HG02870 (cell line): ENCODE measurements around the gene KDF1.
A peak's percentile ranks its signal among the peaks of the same experiment; 100 is the strongest.
"Not testable (repeated sequence)": the region's sequence is repeated elsewhere in the genome, so short reads cannot be mapped to it uniquely, and the experiment has no call there.

Source experiments
- ATAC-seq: cut with Tn5 transposase; IDR thresholded peaks from one replicate; pipeline ENCODE4 v1.9.1; 2021; ENCODE audit warnings: mild to moderate bottlenecking, moderate library complexity; ENCODE audit not compliant: unreplicated experiment

The KDF1 gene

DNA sequence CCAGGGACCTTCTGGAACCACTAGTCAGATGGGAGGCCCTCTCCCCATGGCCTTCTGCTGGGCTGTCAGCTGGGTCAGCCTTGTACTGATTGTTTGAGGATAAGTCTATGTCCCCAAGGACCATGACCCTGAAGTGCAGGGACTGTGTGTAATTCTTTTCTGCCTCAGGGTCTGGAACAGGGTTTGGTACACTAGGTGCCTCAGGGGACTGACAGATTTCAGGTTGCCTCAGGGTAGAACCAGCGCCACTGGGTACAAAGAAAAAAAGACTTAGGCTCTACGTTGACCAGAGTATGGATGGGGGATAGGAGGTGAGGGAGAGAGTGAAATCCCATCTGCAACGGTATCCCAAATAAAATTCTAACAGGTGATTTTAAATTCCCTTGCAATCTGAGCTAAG is 3.0 kb downstream of the KDF1 start:
- ATAC-seq: no peak

DNA sequence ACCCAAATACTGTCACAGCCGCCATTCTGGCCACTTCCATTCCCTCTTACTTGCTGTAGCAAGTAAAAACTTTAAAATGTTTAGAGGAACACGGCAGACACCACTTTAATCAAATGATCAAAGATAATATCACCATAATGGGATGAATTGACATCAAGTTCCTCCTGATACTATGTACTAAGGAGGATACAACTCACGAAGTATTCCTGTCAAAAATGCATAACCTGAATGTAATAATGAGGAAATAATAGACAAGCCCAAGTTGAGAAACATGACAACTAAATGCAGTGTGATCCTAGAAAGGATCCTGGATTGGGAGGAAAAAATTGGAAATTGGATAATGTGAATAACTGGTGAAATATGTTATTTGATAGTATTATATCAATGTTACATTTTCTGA is 3.9 kb downstream of the KDF1 start:
- ATAC-seq: no peak

DNA sequence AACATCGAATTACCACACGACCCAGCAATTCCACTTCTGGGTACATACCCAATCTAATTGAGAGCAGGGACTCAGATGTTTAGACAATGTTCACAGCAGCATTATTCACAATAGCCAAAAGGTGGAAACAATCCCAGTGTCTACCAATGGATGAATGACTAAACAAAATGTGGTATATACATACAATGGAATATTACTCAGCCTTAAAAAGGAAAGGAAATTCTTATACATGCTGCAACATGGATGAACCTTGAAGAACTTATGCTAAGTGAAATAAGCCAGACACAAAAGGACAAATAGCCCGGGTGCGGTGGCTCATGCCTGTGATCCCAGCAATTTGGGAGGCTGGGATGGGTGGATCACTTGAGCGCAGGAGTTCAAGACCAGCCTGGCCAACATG is 6.9 kb downstream of the KDF1 start:
- ATAC-seq: no peak

DNA sequence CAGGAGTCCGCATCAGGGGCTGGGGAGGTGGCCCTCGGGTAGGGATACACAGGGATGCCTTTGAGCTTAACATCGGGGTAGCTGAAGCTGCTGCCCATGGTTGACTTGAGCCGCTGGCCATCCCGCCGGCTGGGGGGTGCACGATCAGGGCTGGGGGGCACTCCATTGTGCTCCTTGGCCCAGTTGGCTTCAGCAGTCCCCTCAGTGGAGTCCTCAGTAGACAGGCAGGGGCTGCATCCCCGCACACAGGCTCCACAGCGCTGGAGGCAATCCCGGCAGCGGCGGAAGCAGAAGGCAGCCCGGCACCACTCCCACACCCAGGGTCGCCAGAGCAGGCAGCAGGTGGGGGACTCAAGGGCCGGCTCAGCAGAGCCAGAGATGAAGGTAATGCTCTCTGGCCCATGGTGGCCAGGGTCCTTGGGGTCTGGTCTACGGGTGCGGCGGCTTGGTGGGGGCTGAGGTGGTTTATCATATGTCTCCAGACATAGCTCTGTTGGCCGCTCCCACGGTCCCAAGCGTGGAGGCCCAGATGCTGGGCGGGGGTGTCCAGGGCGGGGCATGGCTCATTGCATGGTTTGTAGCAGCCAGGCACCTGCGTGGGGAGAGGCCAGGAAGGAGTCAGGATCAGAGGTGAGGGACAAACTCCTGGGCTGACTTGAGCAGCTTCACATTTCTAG is 8.3 kb downstream of the KDF1 start:
- ATAC-seq: no peak

DNA sequence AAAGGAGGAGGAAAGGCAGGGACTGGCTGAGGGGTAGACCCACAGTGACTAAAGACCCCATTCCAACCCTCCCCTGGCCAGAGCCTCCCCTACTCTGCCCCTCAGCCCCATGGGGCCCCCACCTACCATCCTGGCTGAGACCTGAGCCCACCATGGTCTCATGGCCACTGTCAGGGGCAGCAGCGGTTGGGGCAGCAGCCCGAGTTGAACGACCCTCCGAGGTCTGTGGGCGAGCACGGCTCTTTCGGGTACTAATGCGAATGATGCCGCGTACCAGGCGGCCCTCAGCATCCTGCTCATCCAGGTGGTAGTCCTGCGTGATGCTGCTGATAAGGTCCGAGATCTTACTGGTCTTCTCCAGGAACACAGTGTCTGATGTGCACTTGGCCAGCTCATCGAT is 9.1 kb downstream of the KDF1 start:
- ATAC-seq: no peak

DNA sequence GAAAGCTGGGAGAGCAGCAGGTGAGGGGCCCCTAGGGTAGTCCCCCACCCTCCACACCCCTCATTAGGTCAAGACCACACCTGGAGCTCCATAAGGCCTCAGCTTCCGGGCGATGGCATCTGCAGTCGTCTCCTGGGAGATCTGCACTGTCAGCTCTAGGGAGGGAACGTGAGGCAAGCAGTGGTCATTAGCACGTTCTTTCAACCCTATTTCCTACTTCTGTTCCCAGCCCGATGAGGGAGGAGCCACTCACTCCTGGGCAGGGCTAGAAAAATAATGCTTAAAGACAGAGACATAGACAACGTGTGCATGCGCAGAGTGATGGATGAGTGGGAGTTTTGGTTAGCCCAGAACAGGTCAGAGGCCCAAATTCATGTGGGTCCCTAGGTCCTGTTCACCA is 9.7 kb downstream of the KDF1 start:
- ATAC-seq: no peak

DNA sequence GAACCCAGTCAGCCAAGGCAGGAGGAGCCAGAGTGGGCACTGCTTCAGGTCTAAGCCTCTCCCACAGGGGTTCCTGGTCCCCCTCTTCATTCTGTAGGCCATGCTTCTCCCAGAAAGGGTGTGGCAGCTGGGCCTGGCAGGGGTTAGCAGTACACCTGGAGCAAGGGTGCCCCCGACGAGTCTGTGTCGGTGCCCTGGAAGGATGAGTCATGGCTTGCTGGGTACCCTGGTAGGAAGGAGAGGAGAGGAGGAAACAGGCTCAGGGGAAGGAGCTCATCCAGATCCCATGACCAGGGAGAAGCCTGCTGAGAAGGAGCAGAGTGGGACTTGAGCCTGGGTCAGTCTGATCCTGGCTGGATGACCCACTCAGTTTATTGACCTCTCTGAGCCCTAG is 10.3 kb downstream of the KDF1 start:
- ATAC-seq: no peak

DNA sequence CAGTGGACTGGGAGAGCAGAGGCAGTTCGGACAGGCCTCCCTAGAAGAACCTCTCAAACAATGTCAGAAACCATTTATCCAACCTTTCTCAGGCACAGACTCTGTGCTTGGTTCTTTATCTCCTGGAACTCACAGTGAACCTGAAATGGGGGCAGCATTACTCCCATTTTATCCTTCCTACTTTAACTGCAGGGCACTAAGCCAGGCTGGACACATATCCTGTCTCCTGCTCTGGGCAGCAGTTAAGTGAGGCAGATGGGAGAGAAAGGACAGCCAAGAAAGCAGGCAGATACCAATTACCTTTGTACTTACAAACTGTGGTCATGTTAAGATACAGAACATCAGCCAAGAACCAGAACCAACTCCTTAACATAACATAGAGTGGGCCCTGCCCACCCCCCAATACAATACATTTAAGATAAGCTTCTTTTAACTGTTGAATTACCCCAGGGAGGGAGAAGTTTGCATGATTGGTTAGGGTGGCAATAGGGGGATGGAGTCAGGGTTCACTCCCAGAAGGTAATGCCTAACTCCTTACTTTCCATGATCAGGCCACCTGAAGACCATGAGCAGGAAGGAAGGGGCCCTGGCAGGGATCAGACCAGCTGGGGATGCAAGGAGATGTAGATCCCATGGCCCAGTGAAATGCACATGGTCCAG is 10.9 kb downstream of the KDF1 start:
- no peak for ATAC-seq

DNA sequence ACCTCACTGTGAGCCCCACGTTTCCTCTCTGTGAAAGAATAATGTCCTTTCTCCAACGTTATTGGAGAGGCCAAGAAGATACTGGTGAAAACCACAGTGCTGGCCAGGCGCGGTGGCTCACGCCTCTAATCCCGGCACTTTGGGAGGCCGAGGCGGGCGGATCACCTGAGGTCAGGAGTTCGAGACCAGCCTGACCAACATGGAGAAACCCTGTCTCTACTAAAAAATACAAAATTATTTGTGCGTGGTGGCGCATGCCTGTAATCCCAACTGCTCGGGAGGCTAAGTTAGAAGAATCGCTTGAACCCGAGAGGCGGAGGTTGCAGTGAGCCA is 11.6 kb downstream of the KDF1 start:
- not testable (repeated sequence) for ATAC-seq

DNA sequence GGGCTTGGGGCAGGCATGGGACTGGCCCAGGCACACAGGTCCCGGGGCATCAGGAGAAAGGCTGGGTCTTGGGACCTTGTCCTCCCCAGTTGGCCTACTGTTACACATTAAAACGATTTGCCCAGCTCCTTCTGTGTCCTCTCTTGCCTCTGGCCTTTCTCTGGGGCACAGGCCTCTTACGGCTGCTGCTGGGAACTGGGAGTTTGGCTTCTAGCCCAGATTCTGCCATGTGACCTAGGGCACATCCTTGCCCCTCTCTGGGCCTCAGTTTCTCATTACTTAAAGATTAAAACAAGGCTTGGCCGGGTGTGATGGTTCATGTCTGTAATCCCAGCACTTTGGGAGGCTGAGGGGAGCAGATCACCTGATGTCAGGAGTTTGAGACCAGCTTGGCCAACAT is 14.0 kb downstream of the KDF1 start:
- ATAC-seq: no peak

DNA sequence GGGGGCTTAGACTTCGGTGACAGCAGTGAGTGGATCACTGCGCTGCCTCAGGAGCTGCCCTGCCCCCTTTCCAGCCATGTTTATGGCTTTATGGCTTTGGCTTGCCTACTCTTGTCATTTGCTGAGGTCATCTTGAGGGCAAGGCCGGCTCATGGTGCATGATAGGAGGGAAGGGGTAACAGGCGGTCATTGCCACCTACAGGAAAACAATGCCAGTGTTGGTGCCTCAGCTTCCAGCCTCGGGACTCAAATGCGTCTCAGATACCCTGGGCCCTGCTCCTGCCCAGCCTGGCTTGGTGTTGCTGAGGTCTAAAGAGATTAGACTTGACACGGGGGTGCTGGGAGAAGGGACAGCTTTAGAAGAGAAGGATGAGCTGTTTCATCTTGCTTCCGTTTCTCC is 14.5 kb downstream of the KDF1 start:
- no peak for ATAC-seq

DNA sequence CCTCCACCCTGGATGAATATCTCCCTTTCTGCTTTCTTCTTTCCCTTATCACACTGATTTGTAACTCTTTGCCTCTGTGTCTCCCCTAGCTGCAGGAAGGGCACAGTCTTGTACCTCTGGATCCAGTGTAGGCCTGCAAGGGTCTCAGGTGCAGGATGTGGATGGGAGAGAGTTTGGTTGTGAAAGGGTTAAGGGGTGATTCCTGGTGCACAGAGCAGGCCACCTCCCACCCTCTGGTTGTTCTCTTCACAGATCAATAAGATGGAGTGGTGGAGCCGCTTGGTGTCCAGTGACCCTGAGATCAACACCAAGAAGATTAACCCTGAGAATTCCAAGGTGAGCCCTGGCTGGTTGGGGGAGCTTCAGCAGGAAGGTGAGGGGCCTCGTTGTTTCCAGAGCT is 15.1 kb downstream of the KDF1 start:
- ATAC-seq: no peak

DNA sequence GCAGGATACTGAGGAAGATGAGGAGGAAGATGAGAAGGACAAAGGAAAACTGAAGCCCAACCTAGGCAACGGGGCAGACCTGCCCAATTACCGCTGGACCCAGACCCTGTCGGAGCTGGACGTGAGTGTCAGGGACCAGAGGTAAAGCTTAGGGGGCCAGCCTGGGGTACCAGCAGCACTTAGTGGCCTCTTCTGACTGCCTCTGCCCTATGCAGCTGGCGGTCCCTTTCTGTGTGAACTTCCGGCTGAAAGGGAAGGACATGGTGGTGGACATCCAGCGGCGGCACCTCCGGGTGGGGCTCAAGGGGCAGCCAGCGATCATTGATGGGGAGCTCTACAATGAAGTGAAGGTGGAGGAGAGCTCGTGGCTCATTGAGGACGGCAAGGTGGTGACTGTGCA is 17.6 kb downstream of the KDF1 start:
- ATAC-seq: no peak

DNA sequence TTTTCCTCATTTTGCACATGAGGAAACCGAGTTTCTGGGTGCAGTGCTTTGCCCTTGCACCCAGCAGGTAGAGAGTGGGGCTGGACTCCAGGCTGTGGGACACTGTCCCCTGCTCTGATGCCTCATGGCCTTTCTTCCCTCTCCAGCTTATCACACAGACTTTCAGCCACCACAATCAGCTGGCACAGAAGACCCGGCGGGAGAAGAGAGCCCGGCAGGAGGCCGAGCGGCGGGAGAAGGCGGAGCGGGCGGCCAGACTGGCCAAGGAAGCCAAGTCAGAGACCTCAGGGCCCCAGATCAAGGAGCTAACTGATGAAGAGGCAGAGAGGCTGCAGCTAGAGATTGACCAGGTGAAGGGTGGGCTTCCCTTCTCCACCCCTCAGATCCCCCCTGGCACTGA is 19.0 kb downstream of the KDF1 start:
- no peak for ATAC-seq

DNA sequence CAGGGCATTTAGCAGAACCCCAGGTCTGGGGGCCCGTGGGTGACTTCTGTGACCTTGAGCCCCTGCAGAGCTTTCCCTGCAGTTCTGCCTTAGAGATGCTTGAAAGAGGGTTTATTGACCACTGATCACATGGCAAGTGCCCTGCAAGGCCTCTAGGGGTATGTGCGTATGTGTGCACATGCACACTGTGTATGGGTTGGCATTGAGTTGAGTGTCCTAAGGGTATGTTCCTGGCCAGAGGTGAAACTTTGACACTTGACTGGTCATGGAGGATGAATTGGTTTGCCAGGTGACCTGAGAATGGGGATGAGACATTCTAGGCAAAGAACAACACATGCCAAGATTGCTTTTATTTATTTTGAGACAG is 21.6 kb downstream of the KDF1 start:
- no peak for ATAC-seq

DNA sequence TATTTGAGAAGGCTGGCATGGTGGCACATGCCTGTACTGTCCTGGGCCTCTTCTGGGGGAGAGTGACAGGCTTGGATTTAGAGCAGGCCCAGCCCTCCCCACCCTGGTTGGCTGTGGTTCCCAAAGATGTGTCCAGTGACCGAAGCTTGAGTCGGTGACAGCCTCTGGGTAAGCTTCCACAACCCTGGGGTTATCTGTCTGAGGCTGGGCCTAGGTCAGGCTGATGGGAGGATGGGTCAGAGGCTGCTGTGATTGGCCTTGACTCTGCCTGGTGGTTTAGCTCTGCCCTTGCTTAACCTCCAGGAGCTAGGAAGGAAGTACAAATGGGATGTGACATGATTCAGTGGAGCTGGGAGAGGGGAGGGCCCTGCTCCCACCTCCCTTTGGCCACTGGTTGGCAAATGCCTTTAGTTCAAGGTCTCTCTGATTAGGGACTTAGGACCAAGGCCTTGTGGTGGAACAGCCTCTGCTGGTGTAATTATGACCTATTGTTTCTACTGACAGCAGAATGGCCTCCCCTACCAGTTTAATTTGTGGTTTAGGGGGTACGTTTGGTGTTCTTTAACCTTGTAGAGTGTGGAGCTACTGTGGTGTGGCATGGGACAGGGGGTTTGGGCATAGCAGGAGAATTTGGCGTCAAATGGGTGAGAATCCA is 22.1 kb downstream of the KDF1 start:
- ATAC-seq: no peak

DNA sequence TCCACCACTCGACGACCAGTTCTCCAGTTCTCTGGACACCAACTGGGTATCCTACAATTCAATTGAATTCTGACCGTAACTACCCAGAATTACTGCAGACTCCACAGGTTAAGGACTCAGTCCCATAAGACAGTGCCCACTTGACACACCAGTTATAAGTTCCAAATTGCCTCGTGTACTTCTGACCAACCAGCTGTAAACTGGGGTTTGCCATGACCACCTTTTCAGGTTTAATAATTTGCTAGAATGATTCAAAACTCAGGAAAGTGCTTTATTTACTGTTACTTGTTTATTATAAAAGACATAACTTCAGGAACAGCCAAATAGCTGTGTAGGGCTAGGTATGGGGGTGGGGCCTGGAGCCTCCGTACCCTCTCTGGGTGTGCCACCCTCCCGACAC is 23.4 kb downstream of the KDF1 start:
- ATAC-seq: no peak

DNA sequence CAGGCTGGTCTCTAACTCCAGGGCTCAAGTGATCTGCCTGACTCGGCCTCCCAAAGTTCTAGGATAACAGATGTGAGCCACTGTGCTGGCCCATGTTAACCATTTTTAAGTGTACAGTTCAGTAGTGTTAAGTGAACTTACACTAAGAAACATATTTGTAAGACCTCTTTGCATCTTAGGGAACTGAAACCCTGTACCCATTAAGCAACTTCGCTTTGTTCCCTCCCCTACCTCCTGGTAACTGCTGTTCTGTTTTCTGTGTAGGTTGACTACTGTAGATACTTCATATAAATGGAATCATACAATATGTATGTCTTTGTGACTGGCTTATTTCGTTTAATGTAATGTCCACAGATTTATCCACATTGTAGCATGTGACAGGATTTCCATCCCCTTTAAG is 27.7 kb downstream of the KDF1 start:
- ATAC-seq: no peak

DNA sequence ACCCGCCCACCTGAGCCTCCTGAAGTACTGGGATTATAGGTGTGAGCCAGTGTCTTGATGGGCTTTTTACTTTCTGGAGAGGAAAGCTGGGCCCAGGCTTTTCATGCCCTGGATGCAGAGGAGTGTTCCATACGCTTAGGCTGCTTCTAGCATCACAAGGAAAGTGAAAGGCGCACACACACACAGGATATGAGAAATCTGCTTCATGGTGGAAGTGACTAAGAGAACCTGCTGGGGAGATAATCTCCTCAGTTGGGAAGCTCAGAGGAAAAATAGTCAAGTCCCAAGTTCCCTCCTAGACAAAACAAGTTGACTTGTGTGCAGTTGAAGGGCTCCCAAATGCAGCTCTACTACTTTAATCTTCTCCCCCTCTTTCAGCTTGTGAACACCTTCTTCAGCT is 36.6 kb downstream of the KDF1 start:
- ATAC-seq: no peak

DNA sequence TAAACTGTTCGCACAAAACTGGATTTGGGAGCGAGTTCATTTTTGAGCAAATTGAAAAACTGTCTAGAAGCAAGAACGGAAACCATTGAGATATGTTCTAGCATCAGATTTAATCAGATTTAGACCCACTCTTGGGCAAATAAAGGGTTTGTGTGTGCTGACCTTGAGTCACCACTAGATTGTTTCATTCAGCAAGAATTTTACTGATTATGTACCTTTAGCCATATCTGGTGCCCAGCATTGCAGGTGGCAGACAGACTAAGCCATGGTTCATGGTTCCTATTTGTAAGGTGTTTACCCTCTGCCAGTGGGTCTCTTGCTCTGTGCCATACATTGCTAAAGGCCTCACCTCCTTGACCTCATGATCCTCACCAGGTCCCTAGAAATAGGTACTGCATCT is 37.4 kb downstream of the KDF1 start:
- ATAC-seq: no peak

DNA sequence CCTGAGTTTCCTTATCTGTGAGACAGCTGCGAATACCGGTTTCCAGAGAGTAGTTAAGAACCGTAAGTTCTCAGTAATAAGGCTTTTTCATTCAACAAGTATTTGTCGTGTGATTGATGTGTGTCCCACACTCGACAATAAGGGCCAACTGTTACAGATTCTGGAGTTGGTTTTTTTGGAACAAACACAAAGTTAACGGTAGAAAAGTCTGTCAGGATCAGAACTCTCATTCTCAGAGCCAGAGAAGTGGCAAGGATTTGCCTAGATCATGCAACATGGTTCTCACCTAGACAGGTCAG is 37.9 kb downstream of the KDF1 start:
- ATAC-seq: no peak

DNA sequence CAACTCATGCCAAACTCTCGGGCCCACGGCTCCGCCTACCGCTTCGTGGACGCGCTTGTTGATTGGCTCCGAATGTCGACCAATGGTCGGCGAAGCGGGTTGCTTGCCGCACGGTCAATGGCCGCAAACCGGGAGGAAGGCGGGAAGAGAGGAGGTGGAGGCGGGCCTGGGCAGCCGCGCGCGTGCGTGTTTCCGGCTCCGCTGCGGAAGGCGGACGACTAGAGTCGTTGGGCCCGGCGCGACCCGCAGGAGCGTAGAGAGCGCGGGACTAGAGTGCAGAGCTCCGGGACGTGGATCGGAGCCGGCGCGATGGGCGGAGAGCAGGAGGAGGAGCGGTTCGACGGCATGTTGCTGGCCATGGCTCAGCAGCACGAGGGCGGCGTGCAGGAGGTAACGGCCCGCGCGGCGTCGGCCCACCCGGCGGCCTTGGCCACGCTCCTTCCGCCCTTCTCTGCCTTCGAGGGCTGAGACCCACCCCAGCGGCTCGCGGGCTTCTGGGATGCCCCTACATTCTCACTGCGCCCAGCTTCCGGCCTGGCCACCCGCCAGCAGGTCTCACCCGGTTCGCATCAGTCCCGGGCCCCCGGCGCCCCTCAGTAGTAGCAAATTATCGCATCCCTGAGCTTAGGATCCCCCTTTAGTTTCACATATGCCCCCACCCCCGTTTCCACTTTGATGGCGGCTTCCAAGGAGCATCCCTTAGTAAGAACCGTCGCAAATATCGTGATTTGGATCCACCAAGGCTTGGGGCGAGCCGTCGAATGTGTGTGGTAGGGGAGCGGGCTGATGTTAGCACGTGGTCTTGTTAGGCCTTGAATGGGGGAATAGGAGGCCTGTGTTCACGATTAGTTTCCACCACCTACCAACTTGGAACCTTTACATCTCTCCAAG is 38.5 kb downstream of the KDF1 start, which contains the start of gene NUDC:
Gene NUDC, plus strand, starts transcription at position 204 of the 891 bp plus-strand sequence. Its CDS starts 106 bp downstream, at position 310.
- ATAC-seq: peak; percentile 95
